Smooth muscle cell (in vitro differentiated cells): ENCODE measurements around the gene POMP. TPM values are rescaled to one million over a fixed set of nuclear protein-coding genes. Genes with fewer than 3 reads are reported as not detected.

ENCODE experiments used
- DNase-seq: peaks from one replicate; lab custom pipeline; 2025; ENCODE audit not compliant: unreplicated experiment; lab: John Stamatoyannopoulos, UW
- H2AFZ ChIP-seq: fragments of 200-600 bp; sonication (generic); 2 replicates; pipeline ENCODE4 v1.6.0; 2016; ENCODE audit warnings: antibody characterized with exemption, low read depth, mild to moderate bottlenecking
- H3F3A ChIP-seq: fragments of 200-600 bp; sonication (generic); 2 replicates; pipeline ENCODE4 v1.6.0; 2017; ENCODE audit warnings: antibody characterized with exemption, low read depth
- H3K27ac ChIP-seq: fragments of 200-600 bp; sonication (generic); 2 replicates; pipeline ENCODE4 v1.5.1; 2016; ENCODE audit warnings: low read depth, mild to moderate bottlenecking
- H3K27me3 ChIP-seq: fragments of 200-600 bp; sonication (generic); 2 replicates; pipeline ENCODE4 v1.6.1; 2016; ENCODE audit warnings: low read depth, mild to moderate bottlenecking
- H3K36me3 ChIP-seq: fragments of 200-600 bp; sonication (generic); 2 replicates; pipeline ENCODE4 v1.5.1; 2016; ENCODE audit warnings: low read depth
- H3K4me1 ChIP-seq: fragments of 200-600 bp; sonication (generic); 2 replicates; pipeline ENCODE4 v1.5.1; 2016; ENCODE audit warnings: low read depth
- H3K4me2 ChIP-seq: fragments of 200-600 bp; sonication (generic); 2 replicates; pipeline ENCODE4 v1.6.0; 2016; ENCODE audit warnings: mild to moderate bottlenecking
- H3K4me3 ChIP-seq: fragments of 200-600 bp; sonication (generic); 2 replicates; pipeline ENCODE4 v1.5.1; 2016; ENCODE audit warnings: mild to moderate bottlenecking
- H3K79me2 ChIP-seq: fragments of 200-600 bp; sonication (generic); 2 replicates; pipeline ENCODE4 v1.6.0; 2016; ENCODE audit warnings: low read depth, mild to moderate bottlenecking
- H3K9ac ChIP-seq: fragments of 200-600 bp; sonication (generic); 2 replicates; pipeline ENCODE4 v1.6.0; 2016; ENCODE audit warnings: low read depth
- H3K9me3 ChIP-seq: fragments of 200-600 bp; sonication (generic); replicated peaks from 2 replicates; pipeline ENCODE4 v1.5.1; 2016; ENCODE audit warnings: low read depth
- H4K20me1 ChIP-seq: fragments of 200-600 bp; sonication (generic); 2 replicates; pipeline ENCODE4 v1.6.0; 2016; ENCODE audit warnings: low read depth
- WGBS: methylation state at CpG from one replicate; pipeline ENCODE4 v1.1.7; 2016; ENCODE audit warnings: low lambda C conversion rate; 5-methylcytosine and 5-hydroxymethylcytosine counted together
- polyA plus RNA-seq: library from polyadenylated mRNA; unstranded; fragments of >200 nt; fragmentation: Nextera tagmentation; extraction: Ambion mirVana; gene quantifications from 2 replicates; pipeline ENCODE4 v1.2.1, GENCODE V29; 2016
- total RNA-seq: library from RNA; depleted of rRNA; stranded (reverse); fragments of >200 nt; gene quantifications from 2 replicates; pipeline ENCODE4 v1.2.3, GENCODE V29; 2014
- TF ChIP-seq, protein P1 (sequence below): fragments of 200-600 bp; sonication (generic); IDR thresholded peaks from 2 replicates; pipeline ENCODE4 v1.5.1; 2017; ENCODE audit warnings: borderline replicate concordance, mild to moderate bottlenecking, antibody characterized with exemption; ENCODE audit not compliant: insufficient read depth, poor library complexity, severe bottlenecking

The POMP gene
- total and polyA plus RNA-seq, 2 experiments from 2014 or later: 134 to 265 TPM

DNA sequence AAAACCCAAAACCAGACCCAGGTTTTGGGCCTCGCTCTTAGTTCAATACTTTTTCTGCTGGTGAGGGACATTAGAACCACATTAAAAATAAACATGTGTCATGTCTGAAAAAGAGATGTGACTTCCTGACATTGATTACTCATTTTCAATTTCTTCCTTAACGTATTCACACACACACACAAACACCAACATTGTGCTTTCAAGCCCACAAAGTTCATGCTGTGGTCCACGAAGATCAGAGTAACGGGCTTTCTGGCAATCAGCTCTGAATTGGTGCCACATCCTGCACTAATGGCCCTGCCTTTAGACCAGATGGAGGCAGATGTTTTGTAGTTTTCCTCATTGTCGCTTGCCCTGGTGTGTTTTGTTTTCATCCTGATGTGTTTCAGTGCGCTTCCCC is 47.9 kb upstream of the POMP start:
- H3K36me3 ChIP-seq: no peaks in the 10 kb centered on the region
- H3K27ac ChIP-seq: peak overlapping the region; percentile 67
- TF ChIP-seq, protein P1, sequence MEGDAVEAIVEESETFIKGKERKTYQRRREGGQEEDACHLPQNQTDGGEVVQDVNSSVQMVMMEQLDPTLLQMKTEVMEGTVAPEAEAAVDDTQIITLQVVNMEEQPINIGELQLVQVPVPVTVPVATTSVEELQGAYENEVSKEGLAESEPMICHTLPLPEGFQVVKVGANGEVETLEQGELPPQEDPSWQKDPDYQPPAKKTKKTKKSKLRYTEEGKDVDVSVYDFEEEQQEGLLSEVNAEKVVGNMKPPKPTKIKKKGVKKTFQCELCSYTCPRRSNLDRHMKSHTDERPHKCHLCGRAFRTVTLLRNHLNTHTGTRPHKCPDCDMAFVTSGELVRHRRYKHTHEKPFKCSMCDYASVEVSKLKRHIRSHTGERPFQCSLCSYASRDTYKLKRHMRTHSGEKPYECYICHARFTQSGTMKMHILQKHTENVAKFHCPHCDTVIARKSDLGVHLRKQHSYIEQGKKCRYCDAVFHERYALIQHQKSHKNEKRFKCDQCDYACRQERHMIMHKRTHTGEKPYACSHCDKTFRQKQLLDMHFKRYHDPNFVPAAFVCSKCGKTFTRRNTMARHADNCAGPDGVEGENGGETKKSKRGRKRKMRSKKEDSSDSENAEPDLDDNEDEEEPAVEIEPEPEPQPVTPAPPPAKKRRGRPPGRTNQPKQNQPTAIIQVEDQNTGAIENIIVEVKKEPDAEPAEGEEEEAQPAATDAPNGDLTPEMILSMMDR: no peak
- H3K9ac ChIP-seq: no peak overlapping the region
- no peaks in the 10 kb centered on the region for H3K27me3 ChIP-seq
- 28% methylated on average over 6 of the region's 6 CpGs for WGBS
- H3F3A ChIP-seq: peaks cover 37% of the 10 kb centered on the region
- no peaks in the 10 kb centered on the region for H3K4me1 ChIP-seq
- H3K79me2 ChIP-seq: no peaks in the 10 kb centered on the region
- H2AFZ ChIP-seq: no peak overlapping the region
- no peak for DNase-seq
- H4K20me1 ChIP-seq: no peaks in the 10 kb centered on the region
- no peaks in the 10 kb centered on the region for H3K9me3 ChIP-seq
- no peak overlapping the region for H3K4me3 ChIP-seq
- H3K4me2 ChIP-seq: peak overlapping the region; percentile 25

DNA sequence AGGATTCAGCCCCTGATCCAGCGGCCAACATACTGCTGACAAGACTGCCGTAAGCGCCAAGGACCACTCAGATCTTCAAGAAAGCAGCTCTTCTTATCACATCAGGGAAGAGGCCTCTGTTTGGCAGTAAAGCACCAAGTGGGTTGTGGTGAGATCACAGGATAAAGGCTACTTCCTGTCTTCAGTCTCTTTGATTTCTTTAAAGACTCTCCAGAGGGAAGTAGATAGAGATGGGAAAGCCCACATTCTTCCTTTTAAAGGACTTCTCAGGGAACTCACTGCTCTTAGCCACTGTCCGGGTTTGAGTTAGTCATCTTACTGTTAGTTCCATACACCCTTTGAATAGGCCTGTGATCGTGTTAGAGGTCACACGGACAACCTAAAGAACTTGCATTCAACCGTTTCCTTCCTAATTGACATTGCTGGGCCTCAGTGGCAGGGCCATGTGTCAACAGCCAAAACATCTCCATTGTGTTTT is 47.2 kb upstream of the POMP start:
- peak overlapping the region; percentile 6 for H3K4me2 ChIP-seq
- H3K9me3 ChIP-seq: no peaks in the 10 kb centered on the region
- peak overlapping the region; percentile 32 for H2AFZ ChIP-seq
- no peak overlapping the region for H3K4me3 ChIP-seq
- H3K27me3 ChIP-seq: no peaks in the 10 kb centered on the region
- no peak for DNase-seq
- H3K27ac ChIP-seq: peak overlapping the region; percentile 67
- H3K9ac ChIP-seq: no peak overlapping the region
- H3F3A ChIP-seq: peaks cover 31% of the 10 kb centered on the region
- no peaks in the 10 kb centered on the region for H3K4me1 ChIP-seq
- no peaks in the 10 kb centered on the region for H4K20me1 ChIP-seq
- TF ChIP-seq, protein P1: no peak
- 21% methylated on average over 7 of the region's 7 CpGs for WGBS
- no peaks in the 10 kb centered on the region for H3K79me2 ChIP-seq
- no peaks in the 10 kb centered on the region for H3K36me3 ChIP-seq

DNA sequence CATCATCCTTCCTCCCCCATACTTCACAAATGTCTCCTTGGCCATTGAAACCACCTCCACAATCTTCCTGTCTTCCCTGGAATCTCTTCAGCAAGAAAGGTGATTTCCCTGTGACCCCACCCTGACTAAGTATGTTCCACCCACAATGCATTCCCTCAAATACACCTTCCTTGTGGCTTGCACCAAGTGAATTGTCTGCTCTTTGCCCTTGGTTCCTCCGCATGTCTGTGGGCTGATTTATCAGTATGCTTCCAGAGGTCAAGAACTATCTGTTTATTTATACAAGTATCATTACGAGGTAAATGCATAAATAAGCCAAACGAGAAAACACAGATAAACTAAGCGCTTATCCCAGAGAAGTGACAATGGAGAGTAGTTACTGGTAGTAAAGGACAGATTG is 45.4 kb upstream of the POMP start:
- Histone ChIP-seq H3K36me3 (no peaks in the 10 kb centered on the region), H3K79me2 (no peaks in the 10 kb centered on the region), H3K9ac (no peak overlapping the region), H3K4me3 (no peak overlapping the region), H4K20me1 (no peaks in the 10 kb centered on the region), H3K27me3 (no peaks in the 10 kb centered on the region), H2AFZ (no peak overlapping the region), H3K4me1 (no peaks in the 10 kb centered on the region), H3F3A (peaks cover 28% of the 10 kb centered on the region), H3K4me2 (no peak overlapping the region), H3K9me3 (no peaks in the 10 kb centered on the region), H3K27ac (no peak overlapping the region)
- DNase-seq: no peak
- TF ChIP-seq, protein P1: no peak
- 43% methylated on average over 4 of the region's 4 CpGs for WGBS

DNA sequence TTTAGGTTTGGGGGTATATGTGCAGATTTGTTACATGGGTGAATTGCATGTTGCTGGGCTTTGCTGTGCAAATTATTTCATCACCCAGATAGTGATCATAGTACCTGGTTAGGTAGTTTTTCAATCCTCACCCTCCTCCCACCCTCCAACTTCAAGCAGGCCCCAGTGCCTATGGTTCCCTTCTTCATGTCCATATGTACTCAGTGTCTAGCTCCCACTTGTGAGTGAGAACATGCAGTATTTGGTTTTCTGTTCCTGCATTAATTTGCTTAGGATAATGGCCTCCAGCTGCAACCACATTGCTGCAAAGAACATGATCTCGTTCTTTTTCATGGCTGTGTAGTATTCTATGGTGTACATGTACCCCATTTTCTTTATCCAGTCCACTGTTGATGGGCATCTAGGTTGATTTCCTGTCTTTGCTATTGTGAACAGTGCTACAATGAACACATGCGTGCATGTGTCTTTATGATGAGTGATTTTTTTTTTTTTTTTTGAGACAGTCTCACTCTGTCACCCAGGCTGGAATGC is 42.9 kb upstream of the POMP start:
- H3K36me3 ChIP-seq: no peaks in the 10 kb centered on the region
- H4K20me1 ChIP-seq: no peaks in the 10 kb centered on the region
- peaks cover 14% of the 10 kb centered on the region for H3F3A ChIP-seq
- H3K4me2 ChIP-seq: no peak overlapping the region
- no peak overlapping the region for H3K4me3 ChIP-seq
- H3K9ac ChIP-seq: no peak overlapping the region
- no peaks in the 10 kb centered on the region for H3K4me1 ChIP-seq
- no peaks in the 10 kb centered on the region for H3K79me2 ChIP-seq
- no peak overlapping the region for H3K27ac ChIP-seq
- H3K9me3 ChIP-seq: no peaks in the 10 kb centered on the region
- TF ChIP-seq, protein P1: no peak
- WGBS: 96% methylated on average over 2 of the region's 2 CpGs
- no peak overlapping the region for H2AFZ ChIP-seq
- no peaks in the 10 kb centered on the region for H3K27me3 ChIP-seq
- no peak for DNase-seq
